GM19455 (cell line): ENCODE results near the gene ZIC2.
"Not testable (repeated sequence)": the region's sequence is repeated elsewhere in the genome, so short reads cannot be mapped to it uniquely, and the experiment has no call there.

ENCODE experiments used
- ATAC-seq: cut with Tn5 transposase; IDR thresholded peaks from one replicate; pipeline ENCODE4 v1.9.1; 2021; ENCODE audit not compliant: unreplicated experiment

The ZIC2 gene

GRCh38 chr13:99981735-99982035, at the start of gene ZIC2:
Gene ZIC2 (plus strand): TSS chr13:99981784. CDS start chr13:99982065, 281 bp downstream.
- no peak for ATAC-seq

GRCh38 chr13:99932912-99933311, 48.7 kb upstream of the ZIC2 start:
- no peak for ATAC-seq

GRCh38 chr13:99935772-99936171, 45.8 kb upstream of the ZIC2 start:
- ATAC-seq: no peak

GRCh38 chr13:99938635-99939034, 42.9 kb upstream of the ZIC2 start:
- ATAC-seq: no peak

GRCh38 chr13:99941086-99941485, 40.5 kb upstream of the ZIC2 start:
- no peak for ATAC-seq

GRCh38 chr13:99941911-99942310, 39.7 kb upstream of the ZIC2 start:
- ATAC-seq: no peak

GRCh38 chr13:99944102-99944501, 37.5 kb upstream of the ZIC2 start:
- ATAC-seq: no peak

- ATAC-seq: no peak
Observed at GRCh38 chr13:99944606-99945005, 37.0 kb upstream of the ZIC2 start.

GRCh38 chr13:99945515-99945914, 36.1 kb upstream of the ZIC2 start:
- ATAC-seq: not testable (repeated sequence)

- no peak for ATAC-seq
Observed at GRCh38 chr13:99947666-99948065, 33.9 kb upstream of the ZIC2 start.

GRCh38 chr13:99948411-99948810, 33.2 kb upstream of the ZIC2 start:
- ATAC-seq: no peak

- no peak for ATAC-seq
Observed at GRCh38 chr13:99948907-99949678, 32.5 kb upstream of the ZIC2 start.

GRCh38 chr13:99949679-99950413, 31.7 kb upstream of the ZIC2 start:
- no peak for ATAC-seq

GRCh38 chr13:99951666-99952065, 29.9 kb upstream of the ZIC2 start:
- not testable (repeated sequence) for ATAC-seq

- no peak for ATAC-seq
Observed at GRCh38 chr13:99953138-99953755, 28.3 kb upstream of the ZIC2 start.

GRCh38 chr13:99955107-99955746, 26.4 kb upstream of the ZIC2 start:
- no peak for ATAC-seq

GRCh38 chr13:99955747-99956472, 25.7 kb upstream of the ZIC2 start:
- no peak for ATAC-seq

- no peak for ATAC-seq
Observed at GRCh38 chr13:99956473-99957349, 24.9 kb upstream of the ZIC2 start.

GRCh38 chr13:99958406-99959126, 23.0 kb upstream of the ZIC2 start:
- no peak for ATAC-seq
